NCI-H2171 (cell line): Measurements from ENCODE around the gene GNAS.
A peak's percentile ranks its signal among the peaks of the same experiment; 100 is the strongest.
"Not testable (repeated sequence)": the region's sequence is repeated elsewhere in the genome, so short reads cannot be mapped to it uniquely, and the experiment has no call there.

Source experiments
- DNase-seq: peaks from one replicate; lab custom pipeline; 2025; lab: John Stamatoyannopoulos, UW

Gene GNAS

GRCh38 chr20:58828804-58829203 lies 23.7 kb upstream of the GNAS start:
- DNase-seq = not testable (repeated sequence)

GRCh38 chr20:58829531-58829941 lies 23.0 kb upstream of the GNAS start:
- DNase-seq = no peak

- no peak for DNase-seq
Measured at GRCh38 chr20:58832457-58832856, 20.1 kb upstream of the GNAS start.

GRCh38 chr20:58833921-58834320 lies 18.6 kb upstream of the GNAS start:
- no peak for DNase-seq

- no peak for DNase-seq
Measured at GRCh38 chr20:58835231-58835630, 17.3 kb upstream of the GNAS start.

- no peak for DNase-seq
Measured at GRCh38 chr20:58836616-58837204, 15.8 kb upstream of the GNAS start.

DNA sequence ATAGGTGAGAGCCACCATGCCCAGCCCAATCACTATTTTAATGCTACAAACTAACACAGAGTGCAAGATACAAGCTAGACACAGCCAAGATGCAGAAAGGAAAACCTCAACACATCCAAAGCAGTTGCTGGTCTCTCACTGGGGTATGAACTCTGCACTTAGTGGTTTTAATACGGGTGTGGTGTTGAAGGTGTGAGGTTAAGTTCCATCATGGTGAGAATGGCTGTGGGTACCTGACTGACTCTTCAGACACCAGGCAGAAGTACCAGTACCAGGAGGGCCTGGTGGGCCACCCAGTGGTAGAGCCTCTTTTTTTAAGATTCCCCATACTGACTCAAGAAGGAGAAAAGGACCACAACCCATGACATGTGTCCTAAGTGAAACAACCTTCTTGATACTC lies 14.8 kb upstream of the GNAS start:
- no peak for DNase-seq

DNA sequence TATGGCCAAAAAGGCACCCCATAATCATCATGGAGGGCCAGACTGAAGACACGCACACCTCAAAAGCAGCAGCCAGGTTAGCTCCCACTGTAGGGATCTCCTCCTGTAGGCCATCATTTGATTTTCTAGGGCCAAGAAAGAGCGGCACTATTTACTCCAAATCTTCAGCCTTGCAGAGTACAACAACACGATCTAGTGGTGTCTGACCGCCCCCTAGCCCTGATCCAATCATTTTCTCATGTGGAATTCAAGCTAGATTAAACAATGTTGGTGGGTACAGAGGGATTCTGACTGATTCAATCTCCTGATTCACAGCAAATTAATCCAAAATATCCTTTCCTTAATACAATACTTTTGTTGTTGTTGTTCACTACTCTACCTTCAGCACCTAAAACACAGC lies 14.3 kb upstream of the GNAS start:
- DNase-seq = no peak

GRCh38 chr20:58839474-58839874 lies 13.0 kb upstream of the GNAS start:
- peak; percentile 72 for DNase-seq

- DNase-seq = no peak
Measured at GRCh38 chr20:58839991-58840747, 12.3 kb upstream of the GNAS start.

GRCh38 chr20:58840816-58841538 lies 11.5 kb upstream of the GNAS start:
- no peak for DNase-seq

DNA sequence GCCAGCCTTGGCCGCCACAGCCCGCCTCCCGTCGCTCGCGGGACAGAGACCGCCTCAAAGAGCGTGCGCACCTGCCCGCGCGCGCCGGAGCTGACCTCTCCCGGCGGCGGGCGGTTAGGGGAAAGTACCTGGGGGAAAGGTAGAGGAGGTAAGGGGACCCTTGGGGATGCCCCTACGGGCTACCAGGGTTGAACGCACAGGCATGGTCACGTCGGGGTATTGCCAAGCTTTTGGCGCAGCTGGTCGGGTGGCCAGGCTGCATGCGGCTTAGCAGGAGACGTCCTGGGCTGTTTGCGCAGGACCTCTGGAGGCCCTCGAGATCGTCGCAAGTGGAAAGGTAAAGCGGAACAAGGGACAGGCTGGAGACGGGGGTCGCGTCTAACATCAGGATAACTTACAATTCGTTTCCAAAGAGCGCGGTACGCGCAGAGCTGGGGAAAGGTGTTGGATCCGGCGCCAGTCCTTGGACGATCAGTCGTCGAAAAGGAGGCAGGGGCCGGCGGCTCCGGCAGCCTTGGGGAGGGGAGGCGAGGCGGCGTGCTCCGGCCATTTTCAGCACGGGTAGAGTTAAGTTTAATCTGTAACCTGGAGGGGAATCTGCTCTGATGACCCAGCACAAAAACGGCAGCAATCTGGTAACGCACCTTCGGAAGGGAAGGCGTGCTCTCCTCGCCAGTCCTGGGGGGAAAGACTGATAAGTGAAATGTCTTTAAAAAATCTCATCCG lies 10.8 kb upstream of the GNAS start:
- DNase-seq = no peak

DNA sequence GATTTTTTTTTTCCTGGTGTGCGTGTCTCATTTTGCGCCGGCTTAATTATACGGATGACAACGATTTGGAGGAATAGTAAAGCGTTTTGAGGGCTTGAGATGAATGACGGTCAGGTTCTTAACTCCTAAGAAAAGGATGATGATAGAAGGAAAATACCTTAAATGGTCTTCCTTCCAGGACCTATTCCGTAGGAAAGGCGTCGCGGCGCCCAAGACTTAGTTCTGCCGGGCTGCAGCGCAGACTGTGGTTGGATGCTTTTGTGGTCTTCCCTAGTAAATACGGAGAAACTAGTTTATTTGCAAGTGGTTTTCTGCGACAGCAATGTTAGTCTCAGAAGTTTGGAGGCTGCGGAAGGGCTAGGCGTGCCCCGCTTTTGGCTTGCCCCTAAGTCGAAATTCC lies 10.2 kb upstream of the GNAS start:
- DNase-seq = no peak

DNA sequence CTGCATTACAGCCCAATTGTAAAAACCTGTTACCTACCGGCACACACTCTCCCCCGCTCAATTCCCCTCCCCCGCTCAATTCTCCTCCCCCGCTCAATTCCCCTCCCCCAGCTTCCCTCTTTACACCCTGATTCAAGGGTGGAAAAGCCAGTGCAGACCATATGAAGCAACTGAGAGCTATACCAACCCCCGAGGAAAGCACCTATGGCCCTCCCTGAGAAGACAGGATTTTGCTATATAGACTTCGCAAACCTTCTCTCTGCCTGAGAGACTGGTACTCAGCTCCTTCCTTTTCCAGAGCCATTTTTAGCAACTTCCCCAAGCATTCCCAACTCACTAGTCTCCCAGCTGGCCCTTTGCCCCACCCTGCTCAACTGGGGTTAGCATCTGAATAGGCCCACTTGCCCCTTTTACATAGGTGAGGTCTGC lies 9.4 kb upstream of the GNAS start:
- DNase-seq = no peak

- no peak for DNase-seq
Measured at GRCh38 chr20:58845706-58846105, 6.8 kb upstream of the GNAS start.

GRCh38 chr20:58847463-58847862 lies 5.1 kb upstream of the GNAS start:
- no peak for DNase-seq

DNA sequence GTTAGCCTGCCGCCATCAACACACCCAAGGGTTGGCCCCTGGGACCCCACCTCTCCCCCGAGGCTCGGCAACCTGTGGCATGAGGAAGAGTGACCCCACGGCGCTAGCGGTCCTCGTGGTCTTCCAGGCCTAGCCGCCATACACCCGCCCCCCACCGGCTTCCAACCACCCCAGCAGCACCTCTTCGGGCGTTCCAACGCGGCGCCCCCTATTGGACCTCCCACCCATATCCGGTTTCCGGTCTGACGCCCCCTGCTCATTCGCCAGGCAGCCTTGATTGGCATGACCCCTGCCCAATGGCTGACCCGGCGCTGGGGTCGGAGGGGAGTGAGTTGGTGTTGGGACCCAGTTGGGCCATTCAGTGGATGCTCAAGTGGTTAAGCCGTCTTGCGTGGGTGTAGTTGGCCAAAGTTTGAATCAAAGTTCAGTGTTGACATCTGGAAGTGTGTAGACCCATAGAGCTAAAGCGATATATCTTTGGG lies 1.8 kb upstream of the GNAS start, which contains the start of gene GNAS-AS1:
GNAS-AS1 (minus strand) TSS at position 210 of the 482 bp plus-strand sequence.
- peak; percentile 66 for DNase-seq

DNA sequence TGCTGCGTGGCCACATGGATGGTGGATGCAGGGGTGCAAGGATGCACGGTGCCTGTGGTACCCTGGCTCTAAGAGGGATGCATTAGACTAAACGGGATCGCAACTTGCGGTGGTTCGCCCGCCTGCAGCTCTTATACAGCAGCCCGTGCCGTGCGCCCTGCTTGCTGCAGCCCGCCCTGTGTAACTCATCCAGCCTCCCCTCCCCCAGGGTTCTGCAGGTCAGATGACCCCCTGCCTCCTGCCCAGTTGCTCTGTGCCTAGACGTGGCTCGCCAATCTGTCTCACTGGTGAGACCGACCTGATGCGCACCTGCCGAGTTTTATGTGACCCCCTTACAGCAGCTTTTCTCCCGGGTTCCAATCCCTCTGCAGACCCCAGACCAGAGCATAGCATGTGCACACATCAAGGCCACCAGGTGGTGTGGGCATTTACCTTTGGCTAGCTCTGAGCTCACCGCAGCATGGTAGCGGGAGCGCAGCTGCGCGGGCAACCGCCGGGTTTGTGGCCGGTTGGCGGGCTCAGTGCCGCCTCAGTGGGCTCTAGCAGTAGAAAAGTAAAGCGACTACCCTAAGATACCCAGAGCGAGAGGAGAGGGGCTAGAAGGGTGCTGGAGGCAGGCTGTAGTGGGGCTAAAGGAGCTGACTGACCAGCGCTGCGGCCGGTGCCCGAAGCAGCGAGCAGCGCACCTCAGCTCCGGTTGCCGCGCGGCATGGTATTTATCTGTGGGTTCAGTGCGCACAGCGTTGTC lies 1.1 kb upstream of the GNAS start:
- no peak for DNase-seq

DNA sequence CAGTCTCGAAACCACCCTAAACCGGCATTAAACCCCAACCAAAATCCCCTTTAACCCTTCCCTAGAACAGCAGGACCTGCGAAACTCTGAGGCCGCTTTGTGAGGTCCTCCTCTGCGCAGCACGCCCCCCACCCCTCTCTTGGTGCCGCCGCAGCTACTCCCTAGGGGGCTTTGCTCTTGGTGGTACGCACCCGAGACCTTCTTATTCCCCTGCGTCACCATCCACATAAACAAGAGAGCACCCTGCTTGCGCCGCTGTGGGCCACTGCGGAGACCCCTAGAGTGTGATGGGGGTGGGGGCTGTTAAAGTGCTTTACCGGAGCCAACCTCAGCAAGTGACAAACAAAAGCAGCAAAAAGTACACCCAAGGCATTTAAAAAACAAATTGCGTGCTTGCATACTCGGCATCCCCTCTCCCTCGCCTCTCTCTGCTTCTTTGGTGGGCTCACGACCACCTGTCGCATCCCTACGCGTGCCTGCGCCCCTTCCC lies 502 bp upstream of the GNAS start:
- no peak for DNase-seq

GRCh38 chr20:58853466-58853865 lies 950 bp downstream of the GNAS start:
- no peak for DNase-seq

DNA sequence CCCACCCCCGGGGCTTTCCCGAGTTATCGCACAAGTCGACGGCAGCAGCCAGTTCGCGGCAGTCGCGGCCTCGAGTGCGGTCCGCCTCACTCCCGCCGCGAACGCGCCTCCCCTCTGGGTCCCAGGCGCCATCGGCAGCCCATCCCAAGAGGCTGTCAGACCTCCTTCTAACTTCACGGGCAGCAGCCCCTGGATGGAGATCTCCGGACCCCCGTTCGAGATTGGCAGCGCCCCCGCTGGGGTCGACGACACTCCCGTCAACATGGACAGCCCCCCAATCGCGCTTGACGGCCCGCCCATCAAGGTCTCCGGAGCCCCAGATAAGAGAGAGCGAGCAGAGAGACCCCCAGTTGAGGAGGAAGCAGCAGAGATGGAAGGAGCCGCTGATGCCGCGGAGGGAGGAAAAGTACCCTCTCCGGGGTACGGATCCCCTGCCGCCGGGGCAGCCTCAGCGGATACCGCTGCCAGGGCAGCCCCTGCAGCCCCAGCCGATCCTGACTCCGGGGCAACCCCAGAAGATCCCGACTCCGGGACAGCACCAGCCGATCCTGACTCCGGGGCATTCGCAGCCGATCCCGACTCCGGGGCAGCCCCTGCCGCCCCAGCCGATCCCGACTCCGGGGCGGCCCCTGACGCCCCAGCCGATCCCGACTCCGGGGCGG lies 1.6 kb downstream of the GNAS start:
- DNase-seq = no peak
